ENCODE measurements around the gene ACTR8.

ACTR8 gene

GRCh38 chr3:53817809-53818208, 64.1 kb downstream of the ACTR8 start:
- DNase-seq (ENCODE audit: low spot score), result no peak

- no peak for DNase-seq (ENCODE audit: low spot score)
These were observed 64.7 kb downstream of the ACTR8 start for GRCh38 chr3:53817211-53817610.

Measured in SK-N-DZ (cell line).